HG02571 (cell line): ENCODE measurements around the gene NINJ2.
"Not testable (repeated sequence)": the region's sequence is repeated elsewhere in the genome, so short reads cannot be mapped to it uniquely, and the experiment has no call there.

ENCODE experiments used
- ATAC-seq: cut with Tn5 transposase; IDR thresholded peaks from one replicate; pipeline ENCODE4 v1.9.1; 2021; ENCODE audit warnings: mild to moderate bottlenecking, moderate library complexity; ENCODE audit not compliant: unreplicated experiment

Gene NINJ2

DNA sequence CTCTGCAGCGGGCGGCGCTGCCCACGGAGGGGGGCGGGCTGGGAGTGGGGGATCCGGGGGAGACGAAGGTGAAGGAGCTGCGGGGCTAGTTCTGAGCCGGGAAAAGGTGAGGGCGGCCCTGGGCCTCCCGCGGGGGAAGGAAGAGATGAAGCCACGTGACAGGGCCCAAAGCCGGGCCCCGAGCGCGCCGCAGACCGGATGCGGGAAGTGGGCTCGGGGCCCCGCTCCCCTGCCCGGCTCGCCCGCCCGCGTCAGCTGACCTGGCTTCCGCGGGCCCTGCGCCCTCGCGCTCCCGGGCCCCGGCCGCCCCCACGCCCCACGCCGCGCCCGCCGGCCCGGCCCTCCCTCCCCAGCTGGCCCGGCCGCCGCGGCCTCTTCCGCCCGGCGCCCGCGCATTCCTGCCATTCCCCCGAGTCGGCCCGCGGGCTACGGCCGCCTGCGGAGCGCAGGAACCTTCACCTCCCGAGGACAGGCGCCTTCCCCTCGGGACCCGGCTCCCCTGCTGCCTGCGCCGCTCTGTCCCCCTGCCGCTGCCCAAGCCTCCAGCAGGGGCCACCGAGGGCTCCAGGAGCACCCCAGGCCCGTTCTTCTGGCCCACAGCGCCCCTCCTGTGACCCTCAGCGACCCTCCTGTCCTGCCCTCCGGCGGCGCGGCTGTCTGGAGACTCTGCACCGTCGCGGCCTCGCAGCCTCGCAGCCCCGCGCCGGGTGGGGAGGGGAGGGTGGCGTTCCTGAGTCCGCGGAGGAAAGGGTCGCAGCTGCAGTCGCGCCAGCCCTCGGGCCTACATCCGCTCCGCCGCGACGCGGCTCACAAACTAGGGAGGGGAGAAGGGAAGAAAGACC, 20.4 kb downstream of the NINJ2 start:
- peak; percentile 51 for ATAC-seq

DNA sequence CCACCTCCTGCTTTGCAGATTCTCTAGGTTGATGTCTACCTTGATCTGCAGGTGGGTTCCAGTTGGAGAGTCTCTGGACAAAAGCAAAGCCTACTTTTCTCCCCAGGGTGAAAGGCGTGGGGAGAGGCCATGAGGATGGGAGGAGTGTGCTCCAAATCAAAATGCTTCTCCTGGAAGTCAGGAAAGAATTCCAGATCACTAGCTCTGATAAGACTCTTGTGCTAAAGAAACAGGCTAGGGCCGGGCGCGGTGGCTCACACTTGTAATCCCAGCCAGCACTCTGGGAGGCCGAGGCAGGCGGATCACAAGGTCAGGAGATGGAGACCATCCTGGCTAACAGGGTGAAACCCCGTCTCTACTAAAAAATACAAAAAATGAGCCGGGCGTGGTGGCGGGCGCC, 21.9 kb downstream of the NINJ2 start:
- ATAC-seq: not testable (repeated sequence)

DNA sequence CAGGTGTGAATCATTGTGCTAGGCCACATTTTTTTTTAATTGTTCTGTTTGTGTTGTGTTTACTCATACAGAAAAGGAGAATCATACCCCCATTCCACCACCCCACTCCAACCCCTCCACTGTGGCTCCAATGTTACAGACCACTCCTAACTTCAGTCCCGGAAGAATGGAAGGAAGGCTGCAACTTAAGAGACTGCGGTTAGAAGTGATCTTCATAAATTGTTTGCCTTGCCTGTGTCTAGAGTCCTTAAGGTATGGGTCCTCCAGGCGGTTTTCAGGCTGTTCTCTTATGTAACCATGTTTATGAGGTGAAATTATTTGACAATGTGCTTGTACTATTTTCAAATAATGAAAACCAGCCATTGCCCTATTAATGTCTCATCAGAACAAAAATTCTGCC, 22.5 kb downstream of the NINJ2 start:
- ATAC-seq: no peak

DNA sequence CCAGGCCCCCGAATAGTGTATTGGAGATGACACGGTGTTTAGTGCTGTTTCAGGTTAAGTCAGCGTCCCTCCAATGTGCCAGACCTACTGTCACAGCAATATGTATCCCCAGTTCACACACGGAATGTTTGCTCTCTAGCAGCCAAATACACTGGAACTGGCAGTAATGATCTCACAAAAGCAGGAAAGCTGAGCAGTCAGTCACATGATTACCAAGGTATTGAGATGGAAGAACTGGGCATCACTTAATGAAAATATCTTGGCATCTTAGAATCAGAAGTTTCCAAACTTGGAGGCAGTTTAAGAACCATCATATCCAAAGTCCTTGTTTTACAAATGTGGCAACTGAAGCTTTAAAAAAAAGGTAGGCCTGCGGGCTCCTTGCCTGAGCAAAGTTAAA, 23.3 kb downstream of the NINJ2 start:
- no peak for ATAC-seq

DNA sequence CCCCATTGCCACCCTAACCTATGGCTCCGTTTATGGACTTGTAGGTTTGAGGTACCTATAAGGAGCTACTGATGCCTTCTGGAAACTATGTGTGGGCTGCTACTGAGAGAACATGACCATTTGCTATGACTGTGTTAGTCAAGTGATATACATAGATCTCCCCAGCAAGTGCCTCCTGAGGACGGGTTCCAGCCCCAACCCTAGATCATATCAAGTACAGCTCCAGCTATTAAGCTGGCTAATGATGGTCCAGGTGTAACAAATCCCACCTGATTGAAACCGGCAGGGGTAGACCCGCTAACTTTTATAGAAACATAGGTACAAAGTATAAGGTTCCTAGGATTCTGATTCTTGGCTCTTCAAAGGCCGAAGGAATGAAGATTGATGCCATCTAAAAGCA, 23.7 kb downstream of the NINJ2 start:
- no peak for ATAC-seq

DNA sequence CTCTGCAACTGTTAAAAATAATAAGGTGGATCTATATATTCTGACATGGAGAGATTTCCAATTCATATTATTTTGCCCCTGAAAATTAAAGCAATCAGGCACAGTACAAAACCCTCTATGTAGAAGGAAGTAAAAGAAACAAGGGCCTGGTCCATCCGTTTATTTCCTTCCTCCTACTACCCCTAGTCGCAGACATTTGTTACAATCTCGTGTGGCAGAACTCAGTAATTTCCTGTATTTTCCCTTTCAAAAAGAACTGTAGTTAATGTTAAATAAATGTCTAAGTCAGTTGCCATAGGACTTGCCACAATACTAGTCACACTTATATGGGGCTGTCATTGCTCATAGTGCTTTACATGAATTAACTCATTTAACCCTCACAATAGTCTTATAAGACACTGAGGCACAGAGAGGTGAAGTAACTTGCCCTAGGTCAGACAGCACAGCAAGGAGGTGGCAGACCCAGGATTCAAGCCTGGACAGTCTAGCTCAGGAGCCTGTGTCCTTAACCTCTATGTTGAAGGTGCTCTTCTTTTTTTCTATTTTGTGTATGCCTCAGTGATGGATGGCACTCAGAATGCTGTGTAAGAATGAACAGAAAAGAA, 24.2 kb downstream of the NINJ2 start:
- ATAC-seq: no peak

DNA sequence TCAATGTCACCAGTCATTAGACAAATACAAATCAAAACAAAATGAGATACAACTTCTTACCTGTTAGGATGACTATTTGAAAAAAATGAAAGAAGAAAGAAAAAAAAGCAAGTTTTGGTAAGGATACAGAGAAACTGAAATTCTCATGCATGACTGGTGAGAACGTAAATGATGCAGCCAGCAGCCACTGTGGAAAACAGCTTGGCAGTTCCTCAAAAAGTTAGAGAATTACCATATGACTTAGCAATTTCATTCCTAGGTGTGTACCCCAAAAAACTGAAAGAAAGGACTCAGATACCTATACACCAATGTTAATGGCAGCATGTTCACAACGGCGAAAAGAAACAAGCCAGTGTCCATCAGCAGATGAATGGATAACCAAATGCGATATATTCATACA, 26.6 kb downstream of the NINJ2 start:
- no peak for ATAC-seq

DNA sequence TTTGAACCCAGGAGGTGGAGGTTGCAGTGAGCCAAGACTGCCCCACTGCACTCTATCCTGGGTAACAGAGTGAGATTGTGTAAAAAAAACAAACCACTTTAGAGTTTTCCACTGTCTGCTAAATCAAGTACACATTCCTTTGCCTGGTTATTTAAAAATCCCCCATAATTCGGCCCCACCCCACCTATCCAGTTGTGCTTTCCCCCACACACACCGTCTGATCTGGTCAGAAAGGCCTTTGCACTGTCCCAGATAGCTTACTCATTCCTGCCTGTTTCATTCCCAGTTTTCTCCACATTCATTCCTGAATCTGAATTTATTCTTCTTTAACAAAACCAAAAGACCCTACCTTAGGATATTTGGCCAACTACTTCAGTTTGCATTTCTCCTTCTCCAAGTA, 29.5 kb downstream of the NINJ2 start:
- no peak for ATAC-seq

DNA sequence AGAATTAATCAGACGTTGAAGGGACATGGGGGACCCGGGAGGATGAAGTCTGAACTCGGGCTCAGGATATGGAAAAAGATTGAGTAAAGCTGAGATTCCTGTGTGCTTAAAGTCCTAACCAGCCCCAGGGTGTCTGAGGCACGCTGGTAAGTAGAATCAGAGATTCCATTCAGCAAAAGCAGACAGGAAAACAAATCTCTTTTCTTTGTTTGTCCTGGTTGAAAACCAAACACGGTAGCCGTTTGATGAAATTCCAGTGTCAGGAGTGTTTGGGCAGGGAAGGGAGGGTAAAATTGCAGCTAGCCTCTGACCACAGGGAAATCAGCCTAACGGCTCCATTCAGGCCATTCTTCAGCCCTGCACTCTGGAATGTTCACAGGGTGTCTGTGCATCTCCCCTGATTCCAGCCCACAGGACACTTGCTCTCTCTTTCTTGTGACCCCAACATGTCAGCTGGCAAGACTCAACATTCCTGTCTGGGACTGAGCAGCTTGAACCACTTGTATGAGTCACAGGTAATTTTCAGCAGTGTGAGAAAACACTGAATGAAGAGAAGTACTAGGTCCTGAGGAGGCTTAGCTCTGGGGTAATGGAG, 31.0 kb downstream of the NINJ2 start:
- ATAC-seq: no peak

DNA sequence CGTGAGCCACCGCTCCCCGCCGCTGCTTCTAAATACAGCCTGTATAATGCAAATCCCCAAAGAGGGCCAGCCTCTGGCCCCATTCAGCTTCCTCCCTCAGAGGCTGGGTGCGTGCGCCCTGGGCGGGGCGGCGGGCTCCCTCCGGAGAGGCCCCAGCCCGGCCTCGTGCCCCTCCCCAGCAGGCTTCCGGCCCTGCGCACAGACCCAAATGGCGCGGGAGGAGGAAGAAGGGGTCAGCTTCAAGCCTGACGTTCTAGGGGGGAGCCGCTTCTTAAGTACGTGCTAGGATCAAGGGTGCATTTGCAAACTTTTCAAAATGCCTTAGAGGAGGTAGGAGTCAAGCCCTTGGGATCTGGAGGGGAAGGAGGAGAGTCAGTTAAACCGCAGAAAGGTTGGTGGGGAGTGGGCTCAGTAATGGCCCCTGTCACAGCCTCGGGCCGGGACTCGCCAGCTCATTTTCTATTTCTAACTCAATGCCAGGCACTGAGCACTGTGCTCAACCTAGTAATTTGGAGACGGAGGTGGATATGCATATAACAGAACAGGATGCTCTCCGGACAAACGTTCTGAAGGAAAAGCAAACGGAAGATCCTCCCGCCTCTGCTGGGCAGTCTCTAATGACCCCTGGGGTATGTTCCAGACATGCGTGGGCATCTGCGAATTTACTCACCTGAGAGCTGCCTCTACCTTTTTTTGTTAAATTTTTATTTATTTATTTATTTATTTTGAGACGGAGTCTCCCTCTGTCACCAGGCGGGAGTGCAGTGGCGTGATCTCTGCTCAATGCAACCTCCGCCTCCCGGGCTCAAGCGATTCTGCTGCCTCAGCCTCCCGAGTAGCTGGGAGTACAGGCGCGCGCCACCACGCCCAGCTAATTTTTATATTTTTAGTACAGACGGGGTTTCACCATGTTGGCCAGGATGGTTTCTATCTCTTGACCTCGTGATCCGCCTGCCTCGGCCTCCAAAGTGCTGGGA, 32.3 kb downstream of the NINJ2 start:
- ATAC-seq: peak; percentile 86

DNA sequence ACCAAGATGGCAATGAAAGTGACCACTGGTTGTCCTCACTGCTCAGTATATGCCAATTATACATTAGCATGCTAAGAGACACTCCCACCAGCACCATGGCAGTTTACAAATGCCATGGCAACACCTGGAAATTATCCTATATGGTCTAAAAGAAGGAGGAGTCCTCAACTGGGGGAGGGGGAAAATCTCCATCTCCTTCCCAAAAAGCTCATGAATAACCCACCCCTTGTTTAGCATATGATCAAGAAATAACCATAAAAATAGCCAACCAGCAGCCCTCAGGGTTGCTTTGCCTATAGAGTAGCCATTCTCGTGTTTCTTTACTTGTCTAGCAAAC, 34.5 kb downstream of the NINJ2 start:
- not testable (repeated sequence) for ATAC-seq

DNA sequence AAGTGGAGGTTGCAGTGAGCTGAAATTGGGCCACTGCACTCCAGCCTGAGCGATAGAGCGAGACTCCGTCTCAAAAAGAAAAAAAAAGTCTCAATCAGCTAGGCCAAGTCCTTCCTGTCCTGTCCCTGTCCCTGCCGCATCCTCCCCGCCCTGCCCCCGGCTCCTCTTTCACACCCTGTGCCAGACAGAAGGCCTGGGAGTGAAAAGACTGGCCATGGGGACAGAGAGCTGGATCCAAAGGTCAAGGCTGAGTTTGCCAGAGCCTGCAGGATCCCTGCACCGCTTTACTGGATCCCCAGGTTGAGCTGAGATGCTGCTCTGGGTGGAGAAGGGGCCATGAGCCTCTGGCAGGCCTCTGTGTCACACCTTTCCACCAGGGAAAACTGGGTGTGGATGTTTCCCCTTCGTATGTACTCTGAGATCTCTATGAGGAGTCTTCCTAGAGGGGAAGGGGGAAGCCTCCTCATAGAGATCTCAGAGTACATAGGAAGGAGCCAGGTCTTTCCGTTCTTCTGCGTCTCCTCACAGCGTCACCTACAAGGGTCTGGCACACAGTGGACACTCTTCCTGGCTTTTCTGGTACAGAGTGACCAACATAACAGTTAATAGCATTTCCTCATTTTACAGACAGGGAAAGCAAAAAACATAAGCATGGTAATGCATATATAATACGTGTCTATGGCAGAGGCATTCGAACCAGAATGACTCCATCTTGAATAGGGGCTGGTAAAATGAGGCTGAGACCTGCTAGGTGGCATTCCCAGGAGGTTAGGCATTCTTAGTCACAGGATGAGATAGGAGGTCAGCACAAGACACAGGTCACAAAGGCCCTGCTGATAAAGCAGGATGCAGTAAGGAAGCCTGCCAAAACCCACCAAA, 35.1 kb downstream of the NINJ2 start:
- ATAC-seq: no peak

DNA sequence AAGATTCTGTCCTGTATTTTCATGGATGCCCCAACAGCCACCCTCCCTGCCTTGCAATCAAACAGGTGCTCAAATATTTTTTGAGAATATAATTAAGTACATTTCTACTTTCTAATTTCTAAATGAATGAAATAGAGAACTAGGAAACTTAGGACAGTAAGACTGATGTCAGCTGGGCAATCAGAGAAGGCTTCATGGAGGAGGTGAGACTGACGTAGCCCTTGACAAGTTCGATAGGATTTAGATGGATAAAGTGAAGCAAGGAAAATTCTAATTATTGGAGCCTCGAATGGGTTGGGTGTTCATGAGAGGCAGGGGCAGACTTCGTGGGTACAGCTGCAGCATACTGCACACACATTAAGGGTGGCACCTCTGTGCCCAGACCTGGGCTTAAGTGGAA, 36.0 kb downstream of the NINJ2 start:
- no peak for ATAC-seq

DNA sequence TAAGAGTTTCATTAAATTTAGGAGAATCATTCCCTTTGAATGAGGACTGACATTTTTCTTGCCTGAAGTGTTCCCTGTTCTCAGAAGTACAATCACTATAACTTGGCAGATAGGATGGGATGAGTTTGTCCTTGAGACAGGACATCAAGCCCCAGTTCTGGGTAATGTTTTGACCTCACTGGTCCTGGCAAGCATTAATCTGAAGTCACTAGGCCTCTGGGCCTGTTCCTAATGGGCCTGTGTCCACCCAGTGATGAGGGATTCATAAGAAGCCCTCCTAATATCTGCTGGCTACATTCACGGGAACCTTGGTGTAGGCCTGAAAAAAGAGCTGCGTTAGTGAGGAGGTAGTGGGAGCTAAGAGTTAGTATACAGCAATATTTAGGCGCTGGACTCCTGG, 37.2 kb downstream of the NINJ2 start:
- ATAC-seq: no peak

DNA sequence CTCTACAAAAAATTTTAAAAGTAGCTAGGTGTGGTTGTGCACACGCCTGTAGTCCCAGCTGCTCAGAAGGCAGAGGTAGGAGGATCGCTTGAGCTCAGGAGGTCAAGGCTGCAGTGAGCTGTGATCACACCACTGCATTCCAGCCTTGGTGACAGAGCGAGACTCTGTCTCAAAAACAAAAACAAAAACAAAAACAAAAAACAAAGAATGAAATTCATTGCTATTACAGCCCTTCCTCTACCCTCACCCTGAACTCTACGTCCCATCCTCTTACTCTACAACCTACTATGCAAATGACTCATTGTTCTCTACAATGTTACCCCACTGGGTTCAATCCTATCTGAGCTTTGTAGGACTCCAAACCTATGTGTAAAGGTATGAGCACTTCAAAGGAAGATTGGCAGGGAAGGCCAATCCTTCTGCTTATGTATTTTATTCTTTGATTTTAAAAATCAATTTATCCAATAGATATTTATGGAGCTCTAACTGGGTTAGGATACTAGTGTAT, 39.3 kb downstream of the NINJ2 start:
- ATAC-seq: no peak

DNA sequence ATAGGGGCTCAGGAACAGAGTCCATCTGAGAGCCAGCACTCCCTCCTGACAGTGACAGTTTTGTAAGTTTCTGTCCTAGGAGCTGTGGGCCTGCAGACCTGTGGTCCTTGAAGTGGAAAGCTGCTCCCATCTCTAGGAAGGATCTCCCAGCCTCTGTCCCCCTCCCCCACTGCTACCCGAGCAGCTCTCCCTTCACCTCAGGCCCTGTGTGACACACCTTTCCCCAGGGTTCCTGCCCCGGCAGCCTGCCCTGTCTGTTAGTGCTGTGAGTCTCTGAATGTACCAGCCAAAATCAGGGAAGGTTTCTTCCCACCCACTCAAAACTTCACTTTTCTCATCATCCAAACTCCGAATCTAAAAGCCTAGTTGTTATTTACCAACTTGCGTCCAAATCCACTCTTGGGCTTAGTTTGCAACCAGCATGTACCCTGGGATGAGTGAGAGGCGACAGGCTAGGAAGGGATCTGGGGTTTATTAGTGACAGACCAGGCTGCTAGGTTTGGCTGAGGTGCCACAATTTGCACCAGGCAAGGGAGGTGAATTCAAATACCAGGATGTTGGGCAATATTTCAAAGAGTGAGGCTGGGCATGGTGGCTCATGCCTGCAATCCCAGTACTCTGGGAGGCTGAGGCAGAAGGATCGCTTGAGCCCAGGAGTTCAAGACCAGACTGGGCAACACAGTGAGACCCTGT, 39.9 kb downstream of the NINJ2 start:
- no peak for ATAC-seq

DNA sequence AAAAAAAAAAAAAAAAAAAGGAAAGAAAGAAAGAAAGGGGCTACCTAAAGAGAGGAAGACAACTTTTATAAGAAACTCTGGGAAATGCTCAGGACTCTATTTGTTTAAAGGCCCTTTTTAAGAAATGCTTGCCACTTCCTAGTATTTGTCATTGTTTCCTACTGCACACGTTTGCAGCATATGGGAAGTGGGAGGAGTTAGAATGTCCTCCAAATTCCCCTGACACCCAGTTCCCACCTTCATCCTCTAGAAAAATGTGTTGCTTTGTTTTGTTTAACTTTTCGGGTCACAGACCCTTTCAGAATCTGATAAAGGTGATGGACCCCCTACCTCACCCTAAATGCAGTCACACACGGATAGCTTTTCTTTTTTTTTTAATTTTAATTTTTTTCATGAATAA, 40.8 kb downstream of the NINJ2 start:
- no peak for ATAC-seq

DNA sequence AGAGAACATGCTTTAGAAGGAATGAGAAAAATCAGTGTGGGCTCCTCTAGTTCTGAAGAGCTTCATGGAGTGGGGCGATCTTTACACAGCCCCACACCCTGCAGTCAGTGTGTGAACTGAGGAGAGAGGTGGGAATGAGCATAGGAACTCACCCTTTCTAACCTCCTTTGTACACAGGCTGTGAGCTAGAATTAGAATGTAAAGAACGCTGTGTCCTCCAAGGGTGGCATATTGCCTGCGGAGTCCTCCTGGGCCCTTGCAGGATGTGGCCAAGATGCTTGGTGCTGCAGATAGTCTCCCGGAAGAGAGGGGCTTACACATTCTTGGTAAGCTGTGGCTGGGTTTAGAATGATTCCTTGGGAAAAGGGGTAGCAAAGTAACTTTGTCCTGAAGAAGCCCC, 43.9 kb downstream of the NINJ2 start:
- ATAC-seq: no peak

DNA sequence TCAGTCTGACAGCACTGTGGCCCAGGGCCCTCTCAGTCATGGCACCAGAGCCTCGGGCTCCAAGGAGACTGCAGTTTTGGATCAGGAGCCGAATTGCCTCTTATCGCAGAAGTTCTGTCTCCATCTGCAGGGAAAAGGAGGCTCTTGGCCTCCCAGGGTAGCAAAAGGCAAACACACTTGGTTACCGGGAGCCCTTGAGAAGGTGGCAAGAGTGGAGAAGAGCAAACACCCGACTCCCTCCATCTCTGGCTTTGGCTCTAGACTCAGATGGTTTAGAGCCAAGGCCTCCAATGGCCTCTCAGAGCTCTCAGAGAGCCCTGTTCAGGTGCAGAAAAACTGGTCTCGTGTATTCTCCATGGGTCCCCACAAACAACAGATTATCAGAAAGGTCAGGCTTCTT, 44.6 kb downstream of the NINJ2 start:
- ATAC-seq: no peak
